GM18526 (cell line): Measurements from ENCODE around the gene LBP.

Source experiments
- POLR2A ChIP-seq: IDR thresholded peaks from 3 replicates; pipeline ENCODE4 v1.6.1; 2011; ENCODE audit not compliant: insufficient read length; ENCODE audit errors: extremely low read depth

Gene LBP

DNA sequence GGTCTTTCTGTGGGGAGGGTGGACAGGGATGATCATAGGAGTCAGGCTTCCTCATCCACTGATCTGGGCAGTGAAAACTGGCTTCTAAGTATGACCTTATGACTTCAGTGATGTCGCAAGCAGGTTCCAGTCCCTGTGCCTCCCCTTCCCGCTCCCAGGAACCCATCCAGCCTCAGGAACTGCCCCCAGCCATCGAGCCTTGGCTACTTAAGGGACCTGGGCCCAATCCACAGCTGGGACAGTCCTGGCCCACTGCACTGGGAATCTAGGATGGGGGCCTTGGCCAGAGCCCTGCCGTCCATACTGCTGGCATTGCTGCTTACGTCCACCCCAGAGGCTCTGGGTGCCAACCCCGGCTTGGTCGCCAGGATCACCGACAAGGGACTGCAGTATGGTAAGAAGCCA, at the start of gene LBP:
LBP (plus strand) TSS at position 236 of the 405 bp plus-strand sequence; CDS start at position 271, 35 bp downstream.
- TF ChIP-seq POLR2A, result no peak

- TF ChIP-seq POLR2A, result no peak
Observed at GRCh38 chr20:38297916-38298674, 48.2 kb upstream of the LBP start.

DNA sequence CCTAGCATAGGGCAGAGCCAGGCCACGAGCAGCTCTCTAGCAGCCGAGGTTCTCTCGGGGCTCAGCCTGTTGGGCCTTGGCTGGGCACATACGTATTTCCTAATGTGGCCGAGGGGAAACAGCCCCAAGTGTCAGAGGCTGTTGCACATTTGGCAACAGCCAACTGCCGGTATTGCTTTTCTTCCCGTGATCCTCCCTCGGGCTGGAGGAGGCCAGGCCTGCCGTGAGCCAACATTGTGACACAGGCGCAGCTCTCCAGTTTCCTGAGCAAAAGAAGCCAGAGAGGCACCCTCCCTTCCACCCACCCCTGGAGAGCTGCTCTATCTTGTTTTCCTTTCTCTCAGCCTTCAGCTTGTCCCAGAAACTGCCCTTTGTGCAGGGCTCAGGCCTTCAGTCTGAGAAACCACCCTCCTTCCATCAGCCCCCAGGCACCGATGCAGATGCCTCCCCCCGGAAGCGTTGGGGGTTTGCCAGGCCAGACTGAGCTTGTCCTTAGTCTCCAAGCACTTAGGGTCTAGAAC, 47.5 kb upstream of the LBP start:
- TF ChIP-seq POLR2A, result no peak

DNA sequence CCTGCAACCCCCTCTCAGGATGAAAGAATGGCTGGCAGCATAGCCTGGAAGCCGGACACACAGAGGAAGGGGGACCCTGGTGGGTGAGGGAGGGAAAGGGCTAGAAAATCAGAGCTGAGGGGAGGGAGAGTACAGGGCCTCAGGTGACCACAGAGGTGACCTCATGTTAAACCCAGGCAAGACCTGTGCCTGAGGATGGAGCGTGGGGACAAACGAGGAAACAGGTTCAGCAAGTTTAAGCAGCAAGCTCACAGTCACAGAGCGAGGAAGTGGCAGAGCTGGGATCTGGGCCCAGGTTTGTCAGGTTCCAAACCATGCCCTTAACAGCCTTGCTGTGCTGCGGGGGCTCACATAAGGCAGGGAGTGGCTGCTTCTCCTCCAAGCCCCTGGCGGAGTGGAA, 46.3 kb upstream of the LBP start:
- no peak for TF ChIP-seq POLR2A

GRCh38 chr20:38300438-38300837, 45.8 kb upstream of the LBP start:
- TF ChIP-seq POLR2A, result no peak

DNA sequence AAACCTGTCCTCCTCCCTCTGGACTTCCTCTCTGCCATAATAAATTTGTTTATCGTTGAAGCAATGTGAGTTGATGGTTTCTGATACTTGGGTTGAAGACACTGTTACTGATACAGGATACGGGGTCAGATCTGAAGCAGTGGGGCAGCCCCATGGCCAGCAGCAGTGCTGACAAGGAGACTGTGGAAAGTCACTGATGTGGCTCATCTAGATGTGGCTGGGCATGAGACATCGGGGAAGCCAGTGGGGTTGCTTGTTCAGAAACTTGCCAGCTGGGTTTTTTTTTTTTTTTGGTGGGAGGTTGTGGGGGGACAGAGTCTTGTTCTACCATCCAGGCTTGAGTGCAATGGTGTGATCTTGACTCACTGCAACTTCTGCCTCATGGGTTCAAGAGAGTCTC, 45.0 kb upstream of the LBP start:
- no peak for TF ChIP-seq POLR2A

- TF ChIP-seq POLR2A, result no peak
Observed at GRCh38 chr20:38302786-38303185, 43.5 kb upstream of the LBP start.

GRCh38 chr20:38303908-38304379, 42.3 kb upstream of the LBP start, which contains the start of gene BPI:
TSS of gene BPI (plus strand) at chr20:38304156. CDS start at chr20:38304224, 68 bp downstream.
- TF ChIP-seq POLR2A, result no peak

DNA sequence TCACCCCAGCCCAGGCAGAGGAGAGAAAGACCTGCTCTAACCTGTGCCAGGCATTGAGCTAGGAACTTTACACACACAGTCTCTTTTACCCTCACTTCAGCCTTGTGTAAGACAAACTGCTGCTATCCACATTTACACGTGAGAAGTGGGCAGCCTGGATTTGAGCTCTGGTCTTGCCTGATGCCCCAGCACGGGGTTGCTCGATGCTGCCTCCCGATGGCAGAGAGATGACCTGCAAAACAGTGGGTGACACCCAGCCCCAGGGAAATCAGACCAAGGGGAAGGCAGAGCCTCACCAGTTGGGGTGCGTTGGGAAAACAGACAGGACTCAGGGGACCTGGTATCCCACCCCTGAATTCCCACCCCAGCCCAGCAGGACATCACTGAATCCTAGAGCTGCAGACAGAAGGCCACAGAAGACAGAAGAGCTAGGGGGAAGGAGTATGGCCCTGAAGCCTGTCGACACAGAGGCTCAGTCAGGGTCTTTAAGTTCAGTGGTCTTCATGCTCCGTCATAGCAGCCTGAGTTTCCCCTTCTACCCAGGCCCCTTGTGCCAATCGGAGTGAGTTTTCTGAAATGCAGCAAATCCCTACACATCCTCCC, 41.3 kb upstream of the LBP start:
- no peak for TF ChIP-seq POLR2A

GRCh38 chr20:38305541-38305940, 40.7 kb upstream of the LBP start:
- TF ChIP-seq POLR2A, result no peak

DNA sequence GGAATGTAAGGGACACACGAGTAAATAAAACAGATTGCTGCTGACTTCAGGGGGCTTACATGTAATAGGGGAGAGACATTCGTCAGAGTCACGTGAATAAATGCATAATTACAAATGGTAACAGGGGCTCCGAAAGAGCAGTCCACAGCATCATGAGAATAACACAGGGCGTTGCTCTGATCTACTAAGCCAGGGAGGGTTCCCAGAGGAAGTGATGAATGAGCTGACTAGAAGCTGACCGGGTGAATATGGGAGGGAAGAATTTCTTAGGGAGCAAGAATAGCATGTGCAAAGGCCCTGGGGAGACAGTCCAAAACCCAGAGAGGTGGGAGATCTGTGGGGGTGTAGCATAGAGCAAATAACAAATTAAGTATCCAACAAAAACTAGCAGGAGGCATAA, 39.9 kb upstream of the LBP start:
- no peak for TF ChIP-seq POLR2A

GRCh38 chr20:38307371-38308046, 38.8 kb upstream of the LBP start:
- TF ChIP-seq POLR2A, result no peak

GRCh38 chr20:38308047-38308438, 38.2 kb upstream of the LBP start:
- no peak for TF ChIP-seq POLR2A

- no peak for TF ChIP-seq POLR2A
Observed at GRCh38 chr20:38308447-38308846, 37.8 kb upstream of the LBP start.

- TF ChIP-seq POLR2A, result no peak
Observed at GRCh38 chr20:38311091-38311490, 35.2 kb upstream of the LBP start.

DNA sequence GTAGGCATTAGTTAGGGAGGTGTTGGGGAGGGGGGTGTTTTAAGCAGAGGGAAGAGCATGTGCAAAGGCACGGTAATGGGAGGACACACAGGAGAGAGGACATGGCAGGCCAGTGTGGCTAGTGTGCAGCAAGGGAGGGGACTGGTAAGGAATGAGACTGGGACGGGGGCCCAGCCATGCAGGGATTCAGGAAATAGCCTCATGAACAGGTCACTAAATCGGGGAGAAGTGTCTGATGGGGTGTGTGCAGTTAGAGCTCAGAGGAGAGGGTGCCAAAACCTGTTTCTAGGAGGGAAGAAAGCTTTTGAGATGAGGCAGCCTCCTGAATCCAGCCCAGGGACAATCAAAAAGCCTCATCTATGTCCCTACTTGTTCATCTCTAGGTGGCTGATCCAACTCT, 34.8 kb upstream of the LBP start:
- no peak for TF ChIP-seq POLR2A
